PFSK-1 (cell line): ENCODE data around the gene GABBR2.

Source experiments
- FOXP2 ChIP-seq: optimal IDR thresholded peaks from 2 replicates; pipeline ENCODE3; 2011; ENCODE audit warnings: borderline replicate concordance, control low read depth, inconsistent platforms; ENCODE audit not compliant: insufficient read depth; ENCODE audit errors: extremely low read length, extremely low read depth
- POLR2AphosphoS5 ChIP-seq: IDR thresholded peaks from 2 replicates; pipeline ENCODE4 v1.6.1; 2012; ENCODE audit warnings: low read depth, mild to moderate bottlenecking, control low read depth, low read length, moderate library complexity
- SIN3A ChIP-seq: IDR thresholded peaks from 2 replicates; pipeline ENCODE4 v1.6.1; 2012; ENCODE audit warnings: mild to moderate bottlenecking, low read length, moderate library complexity, borderline replicate concordance; ENCODE audit not compliant: insufficient read depth
- TAF1 ChIP-seq: IDR thresholded peaks from 2 replicates; pipeline ENCODE4 v1.6.1; 2012; ENCODE audit warnings: low read length, control low read depth, borderline replicate concordance; ENCODE audit not compliant: insufficient read depth
- TF ChIP-seq, protein P1 (sequence below), 2 experiments: IDR thresholded peaks; 2 replicates each; pipeline versions ENCODE4 v1.6.1 to v1.8.0; 2011 to 2012; ENCODE audit warnings: low read depth in 2 of 2, low read length in 2 of 2, control low read depth in 1 of 2, inconsistent platforms in 1 of 2, mild to moderate bottlenecking in 1 of 2, moderate library complexity in 1 of 2; ENCODE audit not compliant: insufficient read depth in 1 of 2

GABBR2 gene

DNA sequence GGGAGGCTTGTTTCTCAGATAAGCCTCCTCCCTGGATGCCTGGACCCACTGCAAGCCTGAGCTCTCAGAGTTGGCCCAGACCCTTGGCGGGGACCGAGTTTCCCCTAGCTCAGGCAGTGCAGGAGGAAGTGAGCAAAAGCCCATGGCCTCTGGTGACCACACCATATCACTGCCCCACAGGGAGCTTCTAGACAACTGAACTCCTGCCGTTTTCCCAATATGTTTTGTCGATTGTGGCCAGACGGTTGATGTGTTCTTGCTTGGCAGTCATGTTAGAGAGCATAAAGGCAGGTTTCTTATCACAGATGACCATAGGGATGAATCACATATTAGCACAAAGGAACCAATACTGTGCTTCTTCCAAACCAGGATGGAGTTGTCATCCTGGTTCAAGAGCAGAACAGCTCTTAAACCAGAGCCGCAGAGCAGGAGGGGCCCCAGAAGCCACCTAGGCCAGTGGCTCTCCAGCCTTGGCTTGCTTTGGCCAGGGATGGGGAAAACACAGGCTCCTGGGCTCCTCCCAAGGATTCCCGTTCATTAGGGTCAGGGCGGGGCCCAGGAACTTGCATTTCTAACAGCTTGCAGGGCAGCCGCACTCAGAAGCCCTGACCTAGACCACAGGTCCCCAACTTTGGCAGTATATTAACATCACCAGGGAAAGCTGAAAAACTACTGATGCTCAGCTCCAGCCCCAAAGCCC is 340.2 kb downstream of the GABBR2 start:
- TF ChIP-seq, protein P1, sequence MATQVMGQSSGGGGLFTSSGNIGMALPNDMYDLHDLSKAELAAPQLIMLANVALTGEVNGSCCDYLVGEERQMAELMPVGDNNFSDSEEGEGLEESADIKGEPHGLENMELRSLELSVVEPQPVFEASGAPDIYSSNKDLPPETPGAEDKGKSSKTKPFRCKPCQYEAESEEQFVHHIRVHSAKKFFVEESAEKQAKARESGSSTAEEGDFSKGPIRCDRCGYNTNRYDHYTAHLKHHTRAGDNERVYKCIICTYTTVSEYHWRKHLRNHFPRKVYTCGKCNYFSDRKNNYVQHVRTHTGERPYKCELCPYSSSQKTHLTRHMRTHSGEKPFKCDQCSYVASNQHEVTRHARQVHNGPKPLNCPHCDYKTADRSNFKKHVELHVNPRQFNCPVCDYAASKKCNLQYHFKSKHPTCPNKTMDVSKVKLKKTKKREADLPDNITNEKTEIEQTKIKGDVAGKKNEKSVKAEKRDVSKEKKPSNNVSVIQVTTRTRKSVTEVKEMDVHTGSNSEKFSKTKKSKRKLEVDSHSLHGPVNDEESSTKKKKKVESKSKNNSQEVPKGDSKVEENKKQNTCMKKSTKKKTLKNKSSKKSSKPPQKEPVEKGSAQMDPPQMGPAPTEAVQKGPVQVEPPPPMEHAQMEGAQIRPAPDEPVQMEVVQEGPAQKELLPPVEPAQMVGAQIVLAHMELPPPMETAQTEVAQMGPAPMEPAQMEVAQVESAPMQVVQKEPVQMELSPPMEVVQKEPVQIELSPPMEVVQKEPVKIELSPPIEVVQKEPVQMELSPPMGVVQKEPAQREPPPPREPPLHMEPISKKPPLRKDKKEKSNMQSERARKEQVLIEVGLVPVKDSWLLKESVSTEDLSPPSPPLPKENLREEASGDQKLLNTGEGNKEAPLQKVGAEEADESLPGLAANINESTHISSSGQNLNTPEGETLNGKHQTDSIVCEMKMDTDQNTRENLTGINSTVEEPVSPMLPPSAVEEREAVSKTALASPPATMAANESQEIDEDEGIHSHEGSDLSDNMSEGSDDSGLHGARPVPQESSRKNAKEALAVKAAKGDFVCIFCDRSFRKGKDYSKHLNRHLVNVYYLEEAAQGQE (IDR thresholded peaks at IDR 0.05; ENCODE audit: insufficient read depth in 1 of 2, low read depth in 2 of 2, low read length in 2 of 2) = no peak
- no peak for TF ChIP-seq POLR2AphosphoS5
- no peak for TF ChIP-seq SIN3A

GRCh38 chr9:98367923-98368322 is 340.8 kb downstream of the GABBR2 start:
- TF ChIP-seq, protein P1 (IDR thresholded peaks at IDR 0.05; ENCODE audit: insufficient read depth in 1 of 2, low read depth in 2 of 2, low read length in 2 of 2) = no peak
- TF ChIP-seq TAF1 = no peak
- TF ChIP-seq SIN3A = no peak
- no peak for TF ChIP-seq POLR2AphosphoS5
- TF ChIP-seq FOXP2 = no peak

DNA sequence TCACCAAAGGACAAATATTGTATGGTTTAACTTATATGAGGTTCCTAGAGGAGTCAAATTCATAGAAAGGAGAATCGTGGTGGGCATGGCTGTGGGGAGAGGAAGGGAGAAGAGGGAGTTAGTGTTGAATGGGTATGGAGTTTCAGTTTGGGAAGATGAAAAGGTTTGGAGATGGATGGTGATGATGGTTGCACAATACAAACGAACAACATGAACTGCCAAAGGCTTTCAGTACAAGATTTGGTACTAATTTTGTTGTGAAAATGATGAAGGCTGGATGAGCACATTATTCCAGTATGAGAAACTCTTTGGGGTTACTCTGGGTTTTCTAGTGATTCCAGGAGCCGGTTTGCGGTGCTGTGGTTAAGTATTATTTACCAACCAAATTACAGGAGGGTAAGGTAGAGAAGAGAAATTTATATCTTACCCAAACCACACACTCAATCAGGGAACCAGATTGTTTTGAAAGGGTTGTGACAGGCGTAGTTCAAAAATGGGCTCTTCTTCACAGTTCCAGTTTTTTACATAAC is 341.3 kb downstream of the GABBR2 start:
- TF ChIP-seq FOXP2 = no peak
- no peak for TF ChIP-seq TAF1
- no peak for TF ChIP-seq SIN3A
- no peak for TF ChIP-seq POLR2AphosphoS5
- TF ChIP-seq, protein P1 (IDR thresholded peaks at IDR 0.05; ENCODE audit: insufficient read depth in 1 of 2, low read depth in 2 of 2, low read length in 2 of 2) = no peak

- TF ChIP-seq POLR2AphosphoS5 = no peak
- TF ChIP-seq TAF1 = no peak
- TF ChIP-seq SIN3A = no peak
- no peak for TF ChIP-seq FOXP2
- TF ChIP-seq, protein P1 (IDR thresholded peaks at IDR 0.05; ENCODE audit: insufficient read depth in 1 of 2, low read depth in 2 of 2, low read length in 2 of 2) = no peak
These were observed 343.0 kb downstream of the GABBR2 start for GRCh38 chr9:98365781-98366180.

GRCh38 chr9:98365227-98365669 is 343.5 kb downstream of the GABBR2 start:
- TF ChIP-seq, protein P1 (IDR thresholded peaks at IDR 0.05; ENCODE audit: insufficient read depth in 1 of 2, low read depth in 2 of 2, low read length in 2 of 2) = no peak
- no peak for TF ChIP-seq TAF1
